ENCODE measurements around the gene ADAMTSL1. TPM values are rescaled to one million over a fixed set of nuclear protein-coding genes. Genes with fewer than 3 reads are reported as not detected.

The ADAMTSL1 gene
- total RNA-seq, 1 experiment from 2014 or later = 0.94 TPM

GRCh38 chr9:18427691-18428090 is 46.3 kb upstream of the ADAMTSL1 start (continued):
- no peak for TF ChIP-seq JUN (CRISPR knock-in tag; IDR thresholded peaks at IDR 0.05)
- no peak for TF ChIP-seq ZNF396 (CRISPR knock-in tag; IDR thresholded peaks at IDR 0.05; ENCODE audit: borderline replicate concordance)

- CTCF ChIA-PET = interaction anchor here (0.6 kb wide), 1 partner anchor 18 kb away, joined by 3 read pairs; no protein-coding TSS in a partner anchor
- TF ChIP-seq CBFB (CRISPR knock-in tag; IDR thresholded peaks at IDR 0.05; ENCODE audit: low read depth) (no peak), ZSCAN18 (CRISPR knock-in tag; IDR thresholded peaks at IDR 0.05) (no peak), ESRRA (CRISPR knock-in tag; IDR thresholded peaks at IDR 0.05; ENCODE audit: borderline replicate concordance) (no peak), NFATC4 (CRISPR knock-in tag; IDR thresholded peaks at IDR 0.05) (no peak), USF1 (CRISPR knock-in tag; IDR thresholded peaks at IDR 0.05) (no peak), E2F5 (CRISPR knock-in tag; IDR thresholded peaks at IDR 0.05) (no peak), GTF2I (CRISPR knock-in tag; conservative IDR thresholded peaks at IDR 0.05) (no peak), EMX1 (CRISPR knock-in tag; IDR thresholded peaks at IDR 0.05) (no peak), TP53 (CRISPR knock-in tag; IDR thresholded peaks at IDR 0.05) (no peak), ATF2 (CRISPR knock-in tag; IDR thresholded peaks at IDR 0.05; ENCODE audit: borderline replicate concordance, low read depth) (no peak), SOX15 (CRISPR knock-in tag; IDR thresholded peaks at IDR 0.05) (no peak)
- Mint-ChIP-seq H3K27me3 (ENCODE audit: low read depth) (no peaks in the 10 kb centered on the region), H3K36me3 (no peaks in the 10 kb centered on the region), H3K27ac (no peak overlapping the region), H3K9me3 (no peaks in the 10 kb centered on the region), H3K4me3 (no peak overlapping the region), H3K4me1 (no peaks in the 10 kb centered on the region)
- DNase-seq (ENCODE audit: low spot score) (no peak), ATAC-seq (no peak)
- POLR2A ChIA-PET = interaction anchor here (0.6 kb wide), 1 partner anchor 912 kb away, joined by 5 read pairs; no protein-coding TSS in a partner anchor
Measured at GRCh38 chr9:18428661-18429060, 45.3 kb upstream of the ADAMTSL1 start.

- H3K27ac Mint-ChIP-seq = no peak overlapping the region
- ChIA-PET POLR2A (interaction anchor here (0.6 kb wide), 1 partner anchor 912 kb away, joined by 5 read pairs; no protein-coding TSS in a partner anchor), CTCF (interaction anchor here (0.6 kb wide), 1 partner anchor 19 kb away, joined by 3 read pairs; no protein-coding TSS in a partner anchor)
- DNase-seq (ENCODE audit: low spot score) (no peak), ATAC-seq (no peak)
- H3K27me3 Mint-ChIP-seq (ENCODE audit: low read depth) = no peaks in the 10 kb centered on the region
- H3K4me3 Mint-ChIP-seq = no peak overlapping the region
- no peaks in the 10 kb centered on the region for H3K9me3 Mint-ChIP-seq
- no peaks in the 10 kb centered on the region for H3K4me1 Mint-ChIP-seq
- no peaks in the 10 kb centered on the region for H3K36me3 Mint-ChIP-seq
- TF ChIP-seq ZSCAN18 (CRISPR knock-in tag; IDR thresholded peaks at IDR 0.05) (no peak), ZNF671 (CRISPR knock-in tag; IDR thresholded peaks at IDR 0.05) (no peak), ELF4 (CRISPR knock-in tag; IDR thresholded peaks at IDR 0.05; ENCODE audit: low read depth) (no peak), ESRRA (CRISPR knock-in tag; IDR thresholded peaks at IDR 0.05; ENCODE audit: borderline replicate concordance) (no peak), ZNF423 (CRISPR knock-in tag; IDR thresholded peaks at IDR 0.05) (no peak), CREM (CRISPR knock-in tag; IDR thresholded peaks at IDR 0.05) (no peak), NR3C1 (CRISPR knock-in tag; conservative IDR thresholded peaks at IDR 0.05; ENCODE audit: low read depth) (no peak), FOXP1 (CRISPR knock-in tag; IDR thresholded peaks at IDR 0.05; ENCODE audit: borderline replicate concordance) (no peak), ZNF219 (CRISPR knock-in tag; IDR thresholded peaks at IDR 0.05; ENCODE audit: borderline replicate concordance) (no peak), NFYB (CRISPR knock-in tag; conservative IDR thresholded peaks at IDR 0.05; ENCODE audit: low read depth) (no peak), TCF7 (CRISPR knock-in tag; IDR thresholded peaks at IDR 0.05; ENCODE audit: low read depth) (no peak), NFE2L1 (CRISPR knock-in tag; IDR thresholded peaks at IDR 0.05) (no peak), TP53 (CRISPR knock-in tag; IDR thresholded peaks at IDR 0.05) (no peak), AR (CRISPR knock-in tag; IDR thresholded peaks at IDR 0.05) (no peak)
Measured at GRCh38 chr9:18429070-18429469, 44.9 kb upstream of the ADAMTSL1 start.
